OCI-LY1 (cell line): ENCODE results near the gene NRAS.

Source experiments
- H2AFZ ChIP-seq: fragments of 200-600 bp; sonication (generic), shearing (Covaris generic); 2 replicates; pipeline ENCODE4 v1.6.0; 2014; ENCODE audit warnings: antibody characterized with exemption, mild to moderate bottlenecking, low read length
- H3F3A ChIP-seq: fragments of 200-600 bp; sonication (generic), shearing (Covaris generic); 2 replicates; pipeline ENCODE4 v1.6.0; 2014; ENCODE audit warnings: mild to moderate bottlenecking, antibody characterized with exemption, low read length, moderate library complexity; ENCODE audit not compliant: insufficient read depth
- H3K27ac ChIP-seq: fragments of 200-600 bp; sonication (generic); 2 replicates; pipeline ENCODE4 v1.5.1; 2014; ENCODE audit warnings: low read length, mixed run types, mild to moderate bottlenecking, low read depth; ENCODE audit not compliant: poor library complexity, severe bottlenecking
- H3K27me3 ChIP-seq: fragments of 200-600 bp; sonication (generic); 2 replicates; pipeline ENCODE4 v1.6.0; 2014; ENCODE audit warnings: antibody characterized with exemption, mild to moderate bottlenecking, low read length, moderate library complexity; ENCODE audit not compliant: insufficient read depth
- H3K36me3 ChIP-seq: fragments of 200-600 bp; sonication (generic); 2 replicates; pipeline ENCODE4 v1.6.1; 2014; ENCODE audit warnings: mild to moderate bottlenecking, antibody characterized with exemption, low read length, moderate library complexity, mixed read lengths; ENCODE audit not compliant: insufficient read depth
- H3K4me1 ChIP-seq: fragments of 200-600 bp; sonication (generic); 2 replicates; pipeline ENCODE4 v1.5.1; 2014; ENCODE audit warnings: mild to moderate bottlenecking, low read length, moderate library complexity; ENCODE audit not compliant: insufficient read depth, severe bottlenecking
- H3K4me2 ChIP-seq: fragments of 200-600 bp; sonication (generic), shearing (Covaris generic); 2 replicates; pipeline ENCODE4 v1.6.1; 2014; ENCODE audit warnings: low read length
- H3K4me3 ChIP-seq: fragments of 200-600 bp; sonication (generic); 2 replicates; pipeline ENCODE4 v1.5.1; 2014; ENCODE audit warnings: low read length, low read depth, mild to moderate bottlenecking, mixed read lengths; ENCODE audit not compliant: poor library complexity, severe bottlenecking
- H3K79me2 ChIP-seq: fragments of 200-600 bp; shearing (Covaris generic); 2 replicates; pipeline ENCODE4 v1.6.1; 2016; ENCODE audit warnings: mixed run types, low read length, mixed read lengths; ENCODE audit not compliant: insufficient read depth
- H3K9ac ChIP-seq: fragments of 200-600 bp; sonication (generic), shearing (Covaris generic); 2 replicates; pipeline ENCODE4 v1.6.1; 2014; ENCODE audit warnings: mild to moderate bottlenecking, low read length, mixed read lengths
- H3K9me2 ChIP-seq: fragments of 200-600 bp; sonication (generic), shearing (Covaris generic); 2 replicates; pipeline ENCODE4 v1.6.1; 2014; ENCODE audit warnings: low read depth, mild to moderate bottlenecking, low read length, mixed read lengths
- H3K9me3 ChIP-seq: fragments of 200-600 bp; shearing (Covaris generic); 2 replicates; pipeline ENCODE4 v1.6.1; 2014; ENCODE audit warnings: low read length, mixed read lengths
- H4K20me1 ChIP-seq: fragments of 200-600 bp; sonication (generic), shearing (Covaris generic); 2 replicates; pipeline ENCODE4 v1.6.0; 2016; ENCODE audit warnings: mild to moderate bottlenecking, low read length; ENCODE audit not compliant: insufficient read depth
- CTCF ChIP-seq: fragments of 200-600 bp; sonication (generic), shearing (Covaris generic); IDR thresholded peaks from 2 replicates; pipeline ENCODE4 v1.5.1; 2017; ENCODE audit warnings: mild to moderate bottlenecking, antibody characterized with exemption, low read length, moderate library complexity, mixed read lengths
- EZH2 ChIP-seq: fragments of 200-600 bp; sonication (generic), shearing (Covaris generic); IDR thresholded peaks from 2 replicates; pipeline ENCODE4 v1.8.0; 2017; ENCODE audit warnings: borderline replicate concordance, mixed run types, mild to moderate bottlenecking, antibody characterized with exemption, low read length, moderate library complexity, mixed read lengths

The NRAS gene

GRCh38 chr1:114750780-114751179 lies 34.2 kb upstream of the NRAS start:
- H3K4me1 ChIP-seq = peaks cover 47% of the 10 kb centered on the region
- peaks cover 100% of the 10 kb centered on the region for H3K79me2 ChIP-seq
- H2AFZ ChIP-seq = no peak overlapping the region
- H3K27me3 ChIP-seq = no peaks in the 10 kb centered on the region
- H3K9me3 ChIP-seq = no peaks in the 10 kb centered on the region
- peaks cover 76% of the 10 kb centered on the region for H3K36me3 ChIP-seq
- H4K20me1 ChIP-seq = peaks cover 23% of the 10 kb centered on the region
- no peaks in the 10 kb centered on the region for H3F3A ChIP-seq
- no peak overlapping the region for H3K9ac ChIP-seq
- no peak overlapping the region for H3K27ac ChIP-seq
- TF ChIP-seq EZH2 = no peak
- TF ChIP-seq CTCF = no peak
- H3K4me2 ChIP-seq = no peak overlapping the region
- H3K9me2 ChIP-seq = no peaks in the 10 kb centered on the region
- no peak overlapping the region for H3K4me3 ChIP-seq

GRCh38 chr1:114749835-114750234 lies 33.3 kb upstream of the NRAS start:
- H3K4me3 ChIP-seq = no peak overlapping the region
- no peak overlapping the region for H3K9ac ChIP-seq
- H3F3A ChIP-seq = no peaks in the 10 kb centered on the region
- H3K9me3 ChIP-seq = no peaks in the 10 kb centered on the region
- no peak overlapping the region for H3K27ac ChIP-seq
- peaks cover 100% of the 10 kb centered on the region for H3K79me2 ChIP-seq
- H3K27me3 ChIP-seq = no peaks in the 10 kb centered on the region
- H3K9me2 ChIP-seq = no peaks in the 10 kb centered on the region
- peaks cover 79% of the 10 kb centered on the region for H3K36me3 ChIP-seq
- peaks cover 38% of the 10 kb centered on the region for H3K4me1 ChIP-seq
- H4K20me1 ChIP-seq = peaks cover 32% of the 10 kb centered on the region
- no peak for TF ChIP-seq EZH2
- no peak for TF ChIP-seq CTCF
- H3K4me2 ChIP-seq = no peak overlapping the region
- no peak overlapping the region for H2AFZ ChIP-seq

GRCh38 chr1:114746450-114747121 lies 30.0 kb upstream of the NRAS start:
- Histone ChIP-seq H2AFZ (no peak overlapping the region), H3K9me3 (no peaks in the 10 kb centered on the region), H3K4me2 (no peak overlapping the region), H4K20me1 (peaks cover 29% of the 10 kb centered on the region), H3K27ac (no peak overlapping the region), H3F3A (no peaks in the 10 kb centered on the region), H3K9me2 (no peaks in the 10 kb centered on the region), H3K4me3 (no peak overlapping the region), H3K9ac (no peak overlapping the region), H3K79me2 (peaks cover 99% of the 10 kb centered on the region), H3K36me3 (peaks cover 99% of the 10 kb centered on the region), H3K27me3 (no peaks in the 10 kb centered on the region), H3K4me1 (peaks cover 9% of the 10 kb centered on the region)
- no peak for TF ChIP-seq EZH2

GRCh38 chr1:114745291-114745690 lies 28.7 kb upstream of the NRAS start:
- Histone ChIP-seq H2AFZ (no peak overlapping the region), H3F3A (no peaks in the 10 kb centered on the region), H3K4me1 (no peaks in the 10 kb centered on the region), H3K27me3 (no peaks in the 10 kb centered on the region), H3K9me3 (no peaks in the 10 kb centered on the region), H3K79me2 (peaks cover 99% of the 10 kb centered on the region), H3K9me2 (no peaks in the 10 kb centered on the region), H3K9ac (no peak overlapping the region), H3K36me3 (peaks cover 98% of the 10 kb centered on the region), H3K4me2 (no peak overlapping the region), H3K4me3 (no peak overlapping the region), H3K27ac (no peak overlapping the region), H4K20me1 (peaks cover 21% of the 10 kb centered on the region)
- TF ChIP-seq EZH2 (no peak), CTCF (no peak)
